Activated CD8-positive, alpha-beta memory T cell treated with anti-CD3 and anti-CD28 coated beads for 36 hours (primary cell): ENCODE results near the gene C9orf153. TPM values are rescaled to one million over a fixed set of nuclear protein-coding genes. Genes with fewer than 3 reads are reported as not detected.
"Not testable (repeated sequence)": the region's sequence is repeated elsewhere in the genome, so short reads cannot be mapped to it uniquely, and the experiment has no call there.

ENCODE experiments used
- CTCF ChIA-PET: fragments of 350-600 bp; sonication (Branson Sonifier 250); formaldehyde crosslinking; loops from one replicate; lab custom pipeline; 2021; ENCODE audit warnings: antibody characterized with exemption; lab: Charles Lee
- POLR2A ChIA-PET: fragments of 350-600 bp; sonication (Branson Sonifier 250); formaldehyde crosslinking; loops from one replicate; lab custom pipeline; 2021; ENCODE audit warnings: antibody characterized with exemption; lab: Charles Lee
- total RNA-seq, 2 experiments: library from RNA; stranded (reverse); gene quantifications; one replicate each; pipeline ENCODE4 v1.2.3, GENCODE V29; 2021

Gene C9orf153
- total RNA-seq, 2 experiments from 2014 or later, result 0.19 TPM; not detected in 1

DNA sequence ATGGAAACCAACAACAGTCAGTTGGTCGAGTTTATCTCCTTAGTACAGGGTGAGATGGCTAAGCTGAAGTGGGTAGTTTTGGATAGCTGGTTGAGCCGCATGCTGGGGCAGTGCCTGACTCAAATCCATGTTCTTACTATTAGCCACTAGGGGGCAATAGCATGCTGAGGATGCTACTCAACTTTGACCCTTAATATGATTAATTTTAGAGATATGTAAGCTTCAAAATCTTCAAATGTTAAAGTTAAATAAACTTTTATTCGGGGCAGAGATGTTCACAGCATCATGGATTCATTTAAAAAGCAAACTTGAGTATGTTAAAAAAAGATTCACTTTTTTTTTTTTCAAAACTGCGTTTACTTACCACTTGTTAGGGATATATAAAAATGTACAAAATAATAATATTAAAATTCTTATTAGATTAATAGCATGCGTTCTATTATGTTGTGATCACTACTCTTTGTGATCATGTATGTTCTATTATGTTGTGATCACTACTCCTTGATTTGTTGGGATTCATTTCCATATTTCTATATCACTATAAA is 57.0 kb downstream of the C9orf153 start:
- ChIA-PET POLR2A (interaction anchor here (0.8 kb wide), 1 partner anchor 56 kb away, joined by 4 read pairs; no protein-coding TSS in a partner anchor), CTCF (interaction anchor here (0.7 to 2.8 kb wide), 7 partner anchors 11 to 751 kb away, joined by 3 to 10 read pairs (median 3); partner anchors contain the start of gene ISCA1)

DNA sequence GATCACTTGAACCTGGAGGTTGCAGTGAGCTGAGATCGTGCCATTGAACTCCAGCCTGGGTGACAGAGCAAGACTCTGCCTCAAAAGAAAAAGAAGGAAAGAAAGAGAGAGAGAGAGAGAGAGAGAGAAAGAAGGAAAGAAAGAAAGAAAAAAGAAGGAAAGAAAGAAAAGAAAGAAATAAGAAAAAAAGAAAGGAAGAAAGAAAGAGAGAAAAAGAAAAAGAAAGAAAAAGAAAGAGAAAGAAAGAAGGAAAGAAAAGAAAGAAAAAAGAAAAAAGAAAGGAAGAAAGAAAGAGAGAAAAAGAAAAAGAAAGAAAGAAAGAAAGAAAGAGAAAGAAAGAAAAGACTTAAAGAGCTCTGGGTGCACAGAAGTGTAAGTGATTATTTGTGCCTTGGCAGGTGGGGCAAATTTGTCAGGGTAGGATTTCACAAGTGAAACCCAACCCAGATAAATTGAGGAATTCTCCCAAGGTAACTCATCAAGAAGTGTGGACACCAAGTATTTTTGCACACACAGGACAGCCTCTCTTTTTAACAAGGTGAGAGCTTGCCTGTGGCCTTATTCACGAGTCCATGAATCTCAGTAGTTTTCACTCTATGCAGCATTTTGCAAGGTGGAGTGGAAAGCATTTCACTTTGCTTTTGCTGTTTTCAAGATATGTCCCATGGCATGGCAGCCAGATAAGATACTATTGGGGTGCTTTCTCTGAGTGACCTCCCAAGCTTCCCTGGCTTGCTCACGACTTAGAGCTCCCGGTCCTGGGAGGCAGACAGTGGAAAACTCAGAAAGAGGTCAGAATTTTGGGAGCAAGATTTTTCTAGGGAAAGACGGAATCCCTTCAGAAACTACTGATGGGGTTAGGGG is 57.8 kb downstream of the C9orf153 start:
- POLR2A ChIA-PET, result interaction anchor here (0.8 kb wide), 1 partner anchor 56 kb away, joined by 4 read pairs; no protein-coding TSS in a partner anchor
- CTCF ChIA-PET, result interaction anchor here (0.7 to 2.8 kb wide), 7 partner anchors 10 to 752 kb away, joined by 3 to 10 read pairs (median 3); partner anchors contain the start of gene ISCA1

GRCh38 chr9:86200599-86201162 is 58.8 kb downstream of the C9orf153 start:
- CTCF ChIA-PET, result interaction anchor here (0.6 to 2.8 kb wide), 3 partner anchors 39 to 169 kb away, joined by 3 to 10 read pairs (median 3); partner anchors contain the start of gene ISCA1

GRCh38 chr9:86193088-86193487 is 66.4 kb downstream of the C9orf153 start:
- CTCF ChIA-PET, result no interaction called here
- POLR2A ChIA-PET, result no interaction called here

More at GRCh38 chr9:86200599-86201162, 58.8 kb downstream of the C9orf153 start:
- POLR2A ChIA-PET, result no interaction called here

DNA sequence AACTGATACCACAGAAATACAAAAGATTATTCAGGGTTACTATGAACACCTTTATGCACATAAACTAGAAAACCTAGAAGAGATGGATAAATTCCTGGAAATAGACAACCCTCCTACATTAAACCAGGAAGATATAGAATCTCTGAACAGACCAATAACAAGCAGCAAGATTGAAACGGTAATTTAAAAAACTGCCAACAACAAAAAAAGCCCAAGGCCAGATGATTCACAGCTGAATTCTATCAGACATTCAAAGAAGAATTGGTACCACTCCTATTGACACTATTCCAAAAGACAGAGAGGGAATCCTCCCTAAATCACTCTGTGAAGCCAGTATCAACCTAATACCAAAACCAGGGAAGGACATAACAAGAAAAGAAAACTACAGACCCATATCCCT is 68.8 kb downstream of the C9orf153 start:
- CTCF ChIA-PET, POLR2A ChIA-PET: not testable (repeated sequence)

GRCh38 chr9:86187121-86187520 is 72.3 kb downstream of the C9orf153 start:
- POLR2A ChIA-PET, result no interaction called here
- CTCF ChIA-PET, result interaction anchor here (0.6 kb wide), 1 partner anchor 17 kb away, joined by 3 read pairs; no protein-coding TSS in a partner anchor

GRCh38 chr9:86186696-86187095 is 72.8 kb downstream of the C9orf153 start:
- CTCF ChIA-PET, result no interaction called here
- POLR2A ChIA-PET, result no interaction called here

DNA sequence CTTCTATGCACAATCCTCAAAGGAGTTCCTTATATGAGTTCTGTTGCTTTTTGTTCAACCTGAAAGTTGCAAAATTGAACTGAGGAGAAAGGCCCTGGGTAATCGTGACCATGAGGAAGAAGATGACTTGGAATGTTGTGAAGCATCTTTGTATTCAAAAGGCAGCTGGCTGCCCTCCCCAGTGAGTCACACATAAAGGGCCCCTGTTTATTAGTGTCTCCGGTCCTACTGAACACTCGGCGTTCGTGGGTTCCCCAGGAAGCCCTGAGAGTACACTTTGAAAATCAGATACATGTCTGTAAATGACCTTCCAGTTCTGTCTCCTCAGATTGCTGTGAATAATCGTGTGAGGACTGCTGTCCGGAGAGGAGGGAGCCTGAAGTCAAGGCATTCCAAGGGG is 73.6 kb downstream of the C9orf153 start:
- ChIA-PET POLR2A (no interaction called here), CTCF (no interaction called here)

DNA sequence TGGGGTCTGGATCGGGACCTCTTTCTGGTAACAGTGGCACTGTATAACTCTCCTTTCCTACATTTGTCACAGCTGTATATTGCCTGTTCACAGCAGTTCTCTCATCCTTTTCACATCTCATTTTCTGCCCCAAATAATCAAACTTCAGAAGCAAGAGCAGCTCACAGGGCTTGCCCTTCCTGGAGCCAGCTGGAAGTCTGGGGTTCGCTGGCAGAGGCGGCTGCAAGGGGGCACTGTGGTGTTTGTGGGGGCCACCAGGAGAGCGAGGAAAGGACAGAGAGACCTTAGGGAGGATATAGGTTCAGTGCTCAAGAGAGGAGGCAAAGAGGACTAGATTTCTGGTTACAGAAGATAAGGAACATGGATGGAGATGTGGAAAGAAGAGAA is 75.3 kb downstream of the C9orf153 start:
- POLR2A ChIA-PET, result no interaction called here
- CTCF ChIA-PET, result no interaction called here

DNA sequence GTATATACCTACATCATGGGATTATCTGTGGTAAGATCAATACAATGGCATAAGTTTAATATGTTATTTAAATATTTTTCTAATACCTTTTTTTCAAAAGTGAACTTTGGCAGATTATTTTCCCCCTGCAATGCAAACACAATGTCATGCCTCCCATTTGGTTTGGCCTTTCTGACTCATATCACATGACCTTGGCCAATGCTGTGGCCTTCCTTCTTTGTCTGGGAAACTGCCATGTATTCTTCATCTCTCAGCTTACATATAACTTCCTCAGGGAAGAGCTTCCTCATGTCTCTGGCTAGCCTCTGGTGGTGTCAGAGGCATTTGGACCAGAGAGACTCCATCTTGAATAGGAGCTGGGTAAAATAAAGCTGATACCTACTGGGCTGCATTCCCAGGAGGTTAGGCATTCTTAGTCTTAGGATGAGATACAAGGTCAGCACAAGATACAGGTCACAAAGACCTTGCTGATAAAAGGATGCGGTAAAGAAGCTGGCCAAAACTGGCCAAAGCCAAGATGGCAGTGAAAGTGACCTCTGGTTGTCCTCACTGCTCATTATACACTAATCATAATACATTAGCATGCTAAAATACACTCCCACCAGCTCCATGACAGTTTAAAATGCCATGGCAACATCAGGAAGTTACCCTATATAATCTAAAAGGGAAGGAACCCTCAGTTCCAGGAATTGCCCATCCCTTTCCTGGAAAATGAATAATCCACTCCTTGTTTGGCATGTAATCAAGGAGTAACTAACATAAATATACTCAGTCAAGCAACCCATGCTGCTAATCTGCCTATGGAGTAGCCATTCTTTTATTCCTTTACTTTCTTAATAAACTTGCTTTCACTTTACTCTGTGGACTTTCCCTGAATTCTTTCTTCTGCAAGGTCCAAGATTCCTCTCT is 76.0 kb downstream of the C9orf153 start:
- ChIA-PET POLR2A (no interaction called here), CTCF (no interaction called here)

DNA sequence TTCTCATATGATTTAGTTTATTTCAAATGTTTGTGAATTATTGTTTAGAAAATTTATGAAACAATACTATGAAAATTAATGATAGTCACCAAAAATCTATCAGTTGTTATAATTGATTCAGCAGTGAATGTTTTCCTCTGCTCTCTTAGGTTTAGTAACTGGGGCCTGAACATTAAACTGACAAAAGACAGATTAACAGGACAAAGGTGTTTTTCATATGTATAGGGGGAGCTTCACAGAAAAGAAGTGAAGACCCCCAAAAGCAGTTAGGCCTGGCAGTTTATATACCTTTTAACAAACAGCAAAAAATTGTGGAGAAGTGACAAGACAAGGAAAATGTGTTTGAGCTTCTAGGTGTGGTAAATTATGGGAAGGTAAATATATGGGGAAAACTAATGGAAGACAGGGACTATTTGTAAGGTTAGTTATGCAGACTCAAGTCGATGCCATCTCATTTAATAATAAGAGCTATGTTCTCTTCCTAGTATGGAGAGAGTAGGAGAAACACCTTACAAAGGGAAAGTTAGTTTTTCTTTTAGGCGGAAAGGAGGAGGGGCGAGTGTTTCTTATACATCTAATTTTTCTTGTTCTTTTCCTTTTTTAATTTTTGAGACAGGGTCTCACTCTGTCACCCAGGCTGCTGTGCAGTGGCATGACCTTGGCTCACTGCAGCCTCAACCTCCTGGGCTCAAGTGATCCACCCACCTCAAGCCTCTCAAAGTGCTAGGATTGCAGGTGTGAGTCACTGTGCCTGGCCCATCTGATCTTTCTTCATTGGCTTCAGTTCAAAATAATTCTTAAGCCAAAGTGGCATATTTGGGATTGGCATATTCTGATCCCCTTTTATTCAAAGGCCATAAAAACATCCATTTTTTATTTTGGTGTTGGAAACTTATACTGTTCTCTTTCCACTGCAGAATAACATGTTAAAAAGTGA is 77.8 kb downstream of the C9orf153 start:
- ChIA-PET CTCF (no interaction called here), POLR2A (no interaction called here)

DNA sequence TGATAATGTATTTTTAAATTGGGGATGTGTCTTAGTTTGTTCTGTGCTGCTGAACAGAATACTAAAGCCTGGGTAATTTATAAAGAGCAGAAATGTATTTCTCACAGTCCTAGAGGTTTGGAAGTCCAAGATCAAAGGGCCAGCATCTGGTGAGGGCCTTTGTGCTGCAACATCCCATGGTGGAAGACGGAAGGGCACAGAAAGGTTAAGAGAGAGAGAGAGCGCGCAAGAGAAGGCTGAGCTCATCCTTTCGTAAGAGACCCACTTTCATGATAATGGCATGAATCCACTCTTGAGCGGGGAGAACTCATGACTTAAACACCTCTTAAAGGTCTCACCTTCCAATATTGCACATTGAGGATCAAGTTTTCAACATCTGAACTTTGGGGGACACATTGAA is 81.0 kb downstream of the C9orf153 start:
- POLR2A ChIA-PET, result no interaction called here
- CTCF ChIA-PET, result no interaction called here

DNA sequence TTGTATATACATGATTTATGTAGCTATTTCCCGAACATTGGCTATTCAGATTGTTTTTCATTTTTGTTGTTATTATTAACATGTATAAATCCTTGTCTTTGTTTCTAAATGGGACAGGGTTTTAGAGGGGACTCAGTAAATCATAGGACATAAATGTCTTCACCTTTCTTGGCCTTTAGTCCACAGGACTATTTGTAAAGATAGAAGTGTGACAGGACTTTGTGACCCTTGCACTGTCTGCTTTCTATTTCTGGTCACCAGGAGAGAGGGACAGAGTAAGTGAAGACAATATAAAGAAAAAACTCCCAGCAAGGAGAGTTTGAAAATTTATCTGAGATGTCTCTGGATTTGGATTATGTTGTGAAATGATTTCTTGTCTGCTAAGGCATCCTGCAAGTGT is 81.5 kb downstream of the C9orf153 start:
- CTCF ChIA-PET, result no interaction called here
- POLR2A ChIA-PET, result no interaction called here

DNA sequence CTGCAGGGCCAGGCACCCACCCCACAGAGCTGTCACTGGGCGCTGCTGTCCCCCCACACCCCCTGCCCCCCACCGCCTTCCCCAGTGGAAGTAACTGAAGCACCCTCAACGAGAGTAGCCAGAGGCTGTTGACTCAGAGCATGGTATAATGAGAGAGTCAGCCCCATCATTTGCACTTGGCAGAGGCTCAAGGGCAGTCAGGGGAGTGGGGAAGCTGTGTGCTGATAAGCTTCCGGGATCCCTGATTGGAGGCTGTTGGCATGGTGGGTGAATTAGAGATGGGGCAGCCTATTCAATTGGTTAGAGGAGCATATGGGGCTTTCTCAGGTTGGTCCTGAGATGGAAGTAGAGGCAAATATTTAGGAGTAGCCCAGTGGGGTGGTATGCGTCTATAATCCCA is 83.0 kb downstream of the C9orf153 start:
- CTCF ChIA-PET, result no interaction called here
- POLR2A ChIA-PET, result no interaction called here

DNA sequence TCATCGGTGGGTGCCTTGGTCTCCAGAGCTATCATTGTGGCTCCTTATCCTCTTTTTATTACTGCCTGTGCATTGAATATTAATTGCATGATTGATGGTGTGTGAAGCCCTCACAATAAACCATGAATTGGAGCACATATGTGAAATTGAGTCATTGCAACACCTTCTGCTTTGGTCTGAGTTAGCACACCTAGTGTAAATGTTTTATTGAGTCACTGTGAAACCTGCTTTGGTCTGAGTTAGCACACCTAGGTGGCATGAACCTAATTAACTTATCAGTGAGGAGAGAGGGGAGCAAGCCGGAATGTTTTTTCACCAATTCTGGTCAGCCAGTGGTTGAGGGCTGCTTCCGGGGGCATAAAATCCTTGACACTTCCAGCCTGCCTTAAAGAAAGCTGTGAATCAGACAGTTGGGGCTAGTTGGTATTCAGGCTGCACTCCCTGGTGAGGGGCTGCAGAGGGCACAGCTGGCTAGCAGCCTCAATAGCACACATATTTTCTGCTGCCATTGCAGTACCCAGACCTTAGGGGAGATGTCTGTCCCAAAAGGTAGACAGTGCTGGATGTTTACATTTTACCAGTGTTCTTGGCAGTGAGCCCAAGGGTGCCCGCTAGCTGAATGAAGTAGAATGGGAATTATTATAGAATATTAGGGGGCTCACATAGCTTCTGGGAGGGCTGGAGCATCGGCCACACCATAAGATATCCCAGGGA is 83.6 kb downstream of the C9orf153 start:
- POLR2A ChIA-PET, result no interaction called here
- CTCF ChIA-PET, result no interaction called here

DNA sequence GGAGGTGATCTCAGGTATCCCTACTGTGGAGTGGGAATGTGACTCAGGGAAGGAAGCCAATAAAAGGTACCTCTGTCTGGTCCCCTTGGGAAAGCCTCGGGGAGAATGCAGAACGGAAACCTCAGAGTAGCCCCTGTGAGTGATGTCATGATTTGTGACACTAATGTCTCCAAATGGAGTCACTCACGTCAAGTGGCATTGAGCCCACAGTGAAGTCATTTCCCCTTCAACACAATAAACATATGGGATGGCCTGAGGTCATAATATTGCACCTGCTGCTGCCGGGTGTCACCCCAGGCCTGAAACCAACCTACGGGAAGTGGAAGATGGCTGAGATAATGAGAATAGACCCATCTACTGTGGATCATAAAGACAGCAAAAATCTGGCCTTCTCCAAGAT is 84.2 kb downstream of the C9orf153 start:
- POLR2A ChIA-PET, result no interaction called here
- CTCF ChIA-PET, result no interaction called here
